Measurements from ENCODE around the gene NAA25. TPM values are rescaled to one million over a fixed set of nuclear protein-coding genes. Genes with fewer than 3 reads are reported as not detected.

NAA25 gene
- total RNA-seq, 1 experiment from 2014 or later, result 41.0 TPM

GRCh38 chr12:112124918-112125249, 16.3 kb upstream of the NAA25 start:
- no peaks in the 10 kb centered on the region for H3K36me3 ChIP-seq (ENCODE audit: control insufficient read depth, insufficient read depth, low read length)
- Mint-ChIP-seq H3K4me1 (ENCODE audit: low read depth, unreplicated experiment) (peaks cover 21% of the 10 kb centered on the region), H3K36me3 (ENCODE audit: insufficient read depth, unreplicated experiment) (peaks cover 7% of the 10 kb centered on the region), H3K27ac (ENCODE audit: unreplicated experiment) (peak overlapping the region; percentile 42), H3K27me3 (ENCODE audit: insufficient read depth, unreplicated experiment) (no peaks in the 10 kb centered on the region), H3K4me3 (ENCODE audit: unreplicated experiment) (peak overlapping the region; percentile 78), H3K9me3 (ENCODE audit: unreplicated experiment) (no peaks in the 10 kb centered on the region)
- H3K4me1 ChIP-seq, result peaks cover 10% of the 10 kb centered on the region; the same call in 1 of the 2 replicates
- CTCF ChIA-PET, result interaction anchor here (0.6 to 1.6 kb wide), 2 partner anchors 73 to 283 kb away, joined by 4 to 7 read pairs; partner anchors contain the start of gene MAPKAPK5
- TF ChIP-seq CTCF (IDR thresholded peaks at IDR 0.05; ENCODE audit: insufficient read depth in 1 of 2, low read depth in 1 of 2, low read length in 1 of 2, severe bottlenecking in 1 of 2, unreplicated experiment in 1 of 2), result no peak
- DNase-seq, result peak in 1 of 2 experiments; percentile 1
- POLR2A ChIA-PET, result interaction anchor here (0.5 to 1.3 kb wide), 6 partner anchors 8 to 81 kb away, joined by 3 to 5 read pairs (median 4); no protein-coding TSS in a partner anchor
- peak overlapping the region; percentile 24 for H3K4me3 ChIP-seq (ENCODE audit: low read depth, low read length)
- intact Hi-C loops (cut with micrococcal nuclease; ENCODE audit: unreplicated experiment), result loop anchor here (10.0 kb wide), 1 partner anchor 260 kb away; the partner anchor contains the start of gene HECTD4
- H3K9me3 ChIP-seq, result no peaks in the 10 kb centered on the region
- BruUV-seq (replicated peaks), result no TSS peak
- H3K27me3 ChIP-seq (replicated peaks; ENCODE audit: control insufficient read depth, insufficient read depth, low read length), result no peaks in the 10 kb centered on the region

- peaks cover 21% of the 10 kb centered on the region for H3K4me1 Mint-ChIP-seq (ENCODE audit: low read depth, unreplicated experiment)
- POLR2A ChIA-PET, result interaction anchor here (0.5 to 1.1 kb wide), 4 partner anchors 14 to 144 kb away, joined by 3 to 9 read pairs (median 3); partner anchors contain the start of genes ERP29 and TMEM116
- no peaks in the 10 kb centered on the region for H3K27me3 ChIP-seq (replicated peaks; ENCODE audit: control insufficient read depth, insufficient read depth, low read length)
- H3K36me3 ChIP-seq (ENCODE audit: control insufficient read depth, insufficient read depth, low read length), result no peaks in the 10 kb centered on the region
- intact Hi-C loops (cut with micrococcal nuclease; ENCODE audit: unreplicated experiment), result loop anchor here (10.0 kb wide), 1 partner anchor 262 kb away; the partner anchor contains the start of gene HECTD4
- peak in 1 of 2 experiments; percentile 12 for DNase-seq
- no peak overlapping the region for H3K4me3 Mint-ChIP-seq (ENCODE audit: unreplicated experiment)
- no peak overlapping the region for H3K4me3 ChIP-seq (ENCODE audit: low read depth, low read length)
- no peaks in the 10 kb centered on the region for H3K9me3 Mint-ChIP-seq (ENCODE audit: unreplicated experiment)
- H3K4me1 ChIP-seq, result peaks cover 10% of the 10 kb centered on the region; the same call in 1 of the 2 replicates
- no peak for TF ChIP-seq CTCF (IDR thresholded peaks at IDR 0.05; ENCODE audit: insufficient read depth in 1 of 2, low read depth in 1 of 2, low read length in 1 of 2, severe bottlenecking in 1 of 2, unreplicated experiment in 1 of 2)
- no peak overlapping the region for H3K27ac Mint-ChIP-seq (ENCODE audit: unreplicated experiment)
- H3K36me3 Mint-ChIP-seq (ENCODE audit: insufficient read depth, unreplicated experiment), result peaks cover 7% of the 10 kb centered on the region
- no TSS peak for BruUV-seq (replicated peaks)
- H3K27me3 Mint-ChIP-seq (ENCODE audit: insufficient read depth, unreplicated experiment), result no peaks in the 10 kb centered on the region
- CTCF ChIA-PET, result no interaction called here
- no peaks in the 10 kb centered on the region for H3K9me3 ChIP-seq
Observed at GRCh38 chr12:112122823-112123690, 14.5 kb upstream of the NAA25 start.

- TF ChIP-seq CTCF (IDR thresholded peaks at IDR 0.05; ENCODE audit: insufficient read depth in 1 of 2, low read depth in 1 of 2, low read length in 1 of 2, severe bottlenecking in 1 of 2, unreplicated experiment in 1 of 2), result no peak
- Histone ChIP-seq H3K9me3 (no peaks in the 10 kb centered on the region), H3K27me3 (replicated peaks; ENCODE audit: control insufficient read depth, insufficient read depth, low read length) (no peaks in the 10 kb centered on the region), H3K4me1 (peaks cover 11% of the 10 kb centered on the region), H3K36me3 (ENCODE audit: control insufficient read depth, insufficient read depth, low read length) (no peaks in the 10 kb centered on the region), H3K4me3 (ENCODE audit: low read depth, low read length) (no peak overlapping the region)
- Mint-ChIP-seq H3K27me3 (ENCODE audit: insufficient read depth, unreplicated experiment) (no peaks in the 10 kb centered on the region), H3K36me3 (ENCODE audit: insufficient read depth, unreplicated experiment) (peaks cover 7% of the 10 kb centered on the region), H3K9me3 (ENCODE audit: unreplicated experiment) (no peaks in the 10 kb centered on the region), H3K4me1 (ENCODE audit: low read depth, unreplicated experiment) (peaks cover 21% of the 10 kb centered on the region), H3K27ac (ENCODE audit: unreplicated experiment) (no peak overlapping the region), H3K4me3 (ENCODE audit: unreplicated experiment) (no peak overlapping the region)
- no TSS peak for BruUV-seq (replicated peaks)
- POLR2A ChIA-PET, result interaction anchor here (1.1 kb wide), 2 partner anchors 14 to 109 kb away, joined by 3 read pairs; partner anchors contain the start of genes ERP29 and TMEM116
- intact Hi-C loops (cut with micrococcal nuclease; ENCODE audit: unreplicated experiment), result loop anchor here (10.0 kb wide), 1 partner anchor 263 kb away; the partner anchor contains the start of gene HECTD4
- peak in 1 of 2 experiments; percentile 14 for DNase-seq
- CTCF ChIA-PET, result no interaction called here
Observed at GRCh38 chr12:112121780-112122565, 13.4 kb upstream of the NAA25 start.
